K562 (cell line): ENCODE results near the gene KPNA1. TPM values are rescaled to one million over a fixed set of nuclear protein-coding genes. Genes with fewer than 3 reads are reported as not detected.
A peak's percentile ranks its signal among the peaks of the same experiment; 100 is the strongest.

Source experiments
- DNMT1 ChIP-seq: fragments of 450-650 bp; IDR thresholded peaks from 2 replicates; pipeline ENCODE4 v1.6.1; 2016; ENCODE audit warnings: antibody characterized with exemption, mild to moderate bottlenecking
- ETV5 ChIP-seq: sonication (generic); formaldehyde crosslinking; IDR thresholded peaks from 2 replicates; pipeline ENCODE4 v1.4.0; 2020; ENCODE audit warnings: low read depth, mild to moderate bottlenecking, missing genetic modification reagents
- FOXP1 ChIP-seq: sonication (generic); formaldehyde crosslinking; IDR thresholded peaks from 2 replicates; pipeline ENCODE4 v1.8.0; 2022; ENCODE audit warnings: mild to moderate bottlenecking, missing genetic modification reagents
- GTF2F1 ChIP-seq: IDR thresholded peaks from 2 replicates; pipeline ENCODE4 v1.6.1; 2011; ENCODE audit warnings: low read depth, low read length, improper control_type of control experiment
- HDAC3 ChIP-seq: fragments of 450-650 bp; IDR thresholded peaks from 2 replicates; pipeline ENCODE4 v1.6.1; 2018; ENCODE audit warnings: borderline replicate concordance, mild to moderate bottlenecking, moderate library complexity; ENCODE audit not compliant: partially characterized antibody
- MAZ ChIP-seq, 2 experiments: fragments of 450-650 bp in 1 of 2; sonication (generic) in 1 of 2; formaldehyde crosslinking; IDR thresholded peaks in 1 of 2; conservative IDR thresholded peaks in 1 of 2; 2 replicates each; pipeline versions ENCODE4 v1.4.0 to v1.5.0; 2020; ENCODE audit warnings: mild to moderate bottlenecking in 1 of 2, missing genetic modification reagents in 1 of 2
- RB1 ChIP-seq: fragments of 450-650 bp; IDR thresholded peaks from 2 replicates; pipeline ENCODE4 v1.6.1; 2017; ENCODE audit warnings: low read depth, mild to moderate bottlenecking
- SPI1 ChIP-seq: IDR thresholded peaks from 2 replicates; pipeline ENCODE4 v1.6.1; 2011; ENCODE audit warnings: low read depth, low read length, control low read depth, borderline replicate concordance
- STAG1 ChIP-seq: sonication (generic); formaldehyde crosslinking; IDR thresholded peaks from 2 replicates; pipeline ENCODE4 v1.5.0; 2020; ENCODE audit warnings: missing genetic modification reagents, borderline replicate concordance
- TCF7 ChIP-seq: sonication (generic); IDR thresholded peaks from 2 replicates; pipeline ENCODE4 v1.6.1; 2016; ENCODE audit warnings: antibody characterized with exemption, borderline replicate concordance
- ZNF146 ChIP-seq: IDR thresholded peaks from one replicate; pipeline ENCODE4 v1.6.1; 2018; ENCODE audit warnings: missing compliant biosample characterization; ENCODE audit not compliant: unreplicated experiment
- ZNF224 ChIP-seq: sonication (generic); formaldehyde crosslinking; IDR thresholded peaks from 2 replicates; pipeline ENCODE4 v1.8.0; 2022; ENCODE audit warnings: mild to moderate bottlenecking, missing genetic modification reagents
- ZNF24 ChIP-seq: fragments of 450-650 bp; IDR thresholded peaks from 2 replicates; pipeline ENCODE4 v1.6.1; 2016
- ZNF589 ChIP-seq: fragments of 200-800 bp; sonication (Bioruptor generic); IDR thresholded peaks from 2 replicates; pipeline ENCODE4 v1.6.1; 2016; ENCODE audit warnings: low read depth, missing genetic modification characterization, missing compliant biosample characterization
- polyA plus RNA-seq, 8 experiments: library from polyadenylated mRNA; depleted of rRNA in 4 of 8; stranded (reverse) in 5 of 8; unstranded in 3 of 8; fragments of >200 nt; fragmentation: Nextera tagmentation in 2 of 8; fragmentation: Illumina TruSeq in 1 of 8; extraction: Ambion mirVana in 2 of 8; extraction: Trizol in 1 of 8; gene quantifications; 2 replicates each; pipeline versions ENCODE4 v1.2.1 to v1.2.3, GENCODE V29; 2011 to 2014; ENCODE audit warnings: inconsistent platforms in 1 of 8, missing spikeins in 1 of 8
- total RNA-seq, 7 experiments: library from RNA; depleted of rRNA in 6 of 7; stranded (reverse); fragments of >200 nt in 6 of 7; fragmentation: Illumina TruSeq in 2 of 7; extraction: Trizol in 2 of 7; gene quantifications; 2 replicates each; pipeline versions ENCODE4 v1.2.1 to v1.2.3, GENCODE V29; 2011 to 2021; ENCODE audit warnings: low replicate concordance in 1 of 7
- TF ChIP-seq, protein P1 (sequence below): fragments of 250-450 bp; sonication (Bioruptor Pico); IDR thresholded peaks from 2 replicates; pipeline ENCODE4 v1.5.0; 2021
- TF ChIP-seq, protein P2 (sequence below), 2 experiments: fragments of 450-650 bp; IDR thresholded peaks; 2 replicates each; pipeline ENCODE4 v1.6.1; 2016
- TF ChIP-seq, protein P3 (sequence below): fragments of 250-450 bp; sonication (Bioruptor Pico); IDR thresholded peaks from 2 replicates; pipeline ENCODE4 v1.8.0; 2022; ENCODE audit warnings: inconsistent platforms
- TF ChIP-seq, protein P4 (sequence below): sonication (generic); formaldehyde crosslinking; IDR thresholded peaks from 2 replicates; pipeline ENCODE4 v1.8.1; 2023; ENCODE audit warnings: mild to moderate bottlenecking, missing genetic modification reagents
- TF ChIP-seq, protein P5 (sequence below): sonication (generic); formaldehyde crosslinking; IDR thresholded peaks from 2 replicates; pipeline ENCODE4 v1.8.1; 2023; ENCODE audit warnings: mild to moderate bottlenecking, missing genetic modification reagents
- TF ChIP-seq, protein P6 (sequence below): IDR thresholded peaks from 2 replicates; pipeline ENCODE4 v1.6.1; 2012; ENCODE audit warnings: low read depth, low read length, improper control_type of control experiment, borderline replicate concordance

The KPNA1 gene
- total and polyA plus RNA-seq, 9 of the 15 experiments (the other 6 are each of a cell fraction or from before 2014, with no cell fraction given): 9.3 to 53.8 (median 33.5) TPM

DNA sequence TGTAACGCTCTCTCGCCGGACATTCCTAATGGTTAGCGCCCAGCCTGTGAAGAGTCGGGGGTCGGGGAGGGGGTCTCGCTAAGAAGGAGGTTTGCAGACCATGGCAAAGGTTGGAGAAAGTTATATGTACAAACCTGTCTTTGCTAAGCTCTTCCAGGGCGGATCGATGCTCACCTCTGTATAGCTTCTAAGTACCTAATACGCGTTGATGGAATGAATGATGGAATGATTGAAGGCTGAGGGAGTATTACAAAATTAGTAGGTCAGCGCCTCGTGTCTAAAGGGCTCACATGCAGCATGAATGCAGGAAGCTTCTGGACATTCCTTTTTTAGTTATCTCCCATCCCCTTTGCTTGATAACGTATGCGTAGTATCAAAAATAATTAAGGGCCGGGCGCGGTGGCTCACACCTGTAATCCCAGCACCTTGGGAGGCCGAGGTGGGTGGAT lies 305 bp upstream of the KPNA1 start (continued):
- TF ChIP-seq, protein P1, sequence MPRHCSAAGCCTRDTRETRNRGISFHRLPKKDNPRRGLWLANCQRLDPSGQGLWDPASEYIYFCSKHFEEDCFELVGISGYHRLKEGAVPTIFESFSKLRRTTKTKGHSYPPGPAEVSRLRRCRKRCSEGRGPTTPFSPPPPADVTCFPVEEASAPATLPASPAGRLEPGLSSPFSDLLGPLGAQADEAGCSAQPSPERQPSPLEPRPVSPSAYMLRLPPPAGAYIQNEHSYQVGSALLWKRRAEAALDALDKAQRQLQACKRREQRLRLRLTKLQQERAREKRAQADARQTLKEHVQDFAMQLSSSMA (CRISPR knock-in tag): no peak
- TF ChIP-seq DNMT1: no peak
- no peak for TF ChIP-seq SPI1
- TF ChIP-seq, protein P2, sequence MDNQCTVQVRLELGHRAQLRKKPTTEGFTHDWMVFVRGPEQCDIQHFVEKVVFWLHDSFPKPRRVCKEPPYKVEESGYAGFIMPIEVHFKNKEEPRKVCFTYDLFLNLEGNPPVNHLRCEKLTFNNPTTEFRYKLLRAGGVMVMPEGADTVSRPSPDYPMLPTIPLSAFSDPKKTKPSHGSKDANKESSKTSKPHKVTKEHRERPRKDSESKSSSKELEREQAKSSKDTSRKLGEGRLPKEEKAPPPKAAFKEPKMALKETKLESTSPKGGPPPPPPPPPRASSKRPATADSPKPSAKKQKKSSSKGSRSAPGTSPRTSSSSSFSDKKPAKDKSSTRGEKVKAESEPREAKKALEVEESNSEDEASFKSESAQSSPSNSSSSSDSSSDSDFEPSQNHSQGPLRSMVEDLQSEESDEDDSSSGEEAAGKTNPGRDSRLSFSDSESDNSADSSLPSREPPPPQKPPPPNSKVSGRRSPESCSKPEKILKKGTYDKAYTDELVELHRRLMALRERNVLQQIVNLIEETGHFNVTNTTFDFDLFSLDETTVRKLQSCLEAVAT (IDR thresholded peaks at IDR 0.05): peak in 1 of 2 experiments; percentile 49; a peak in 1 of 4 replicates
- TF ChIP-seq TCF7: no peak
- TF ChIP-seq, protein P3, sequence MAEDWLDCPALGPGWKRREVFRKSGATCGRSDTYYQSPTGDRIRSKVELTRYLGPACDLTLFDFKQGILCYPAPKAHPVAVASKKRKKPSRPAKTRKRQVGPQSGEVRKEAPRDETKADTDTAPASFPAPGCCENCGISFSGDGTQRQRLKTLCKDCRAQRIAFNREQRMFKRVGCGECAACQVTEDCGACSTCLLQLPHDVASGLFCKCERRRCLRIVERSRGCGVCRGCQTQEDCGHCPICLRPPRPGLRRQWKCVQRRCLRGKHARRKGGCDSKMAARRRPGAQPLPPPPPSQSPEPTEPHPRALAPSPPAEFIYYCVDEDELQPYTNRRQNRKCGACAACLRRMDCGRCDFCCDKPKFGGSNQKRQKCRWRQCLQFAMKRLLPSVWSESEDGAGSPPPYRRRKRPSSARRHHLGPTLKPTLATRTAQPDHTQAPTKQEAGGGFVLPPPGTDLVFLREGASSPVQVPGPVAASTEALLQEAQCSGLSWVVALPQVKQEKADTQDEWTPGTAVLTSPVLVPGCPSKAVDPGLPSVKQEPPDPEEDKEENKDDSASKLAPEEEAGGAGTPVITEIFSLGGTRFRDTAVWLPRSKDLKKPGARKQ: peak; percentile 54; the same call in 1 of the 2 replicates
- no peak for TF ChIP-seq FOXP1 (CRISPR knock-in tag)
- TF ChIP-seq ZNF24: peak; percentile 67
- no peak for TF ChIP-seq HDAC3
- TF ChIP-seq MAZ (CRISPR knock-in tag; conservative IDR thresholded peaks at IDR 0.05 in 1 of 2, IDR thresholded peaks at IDR 0.05 in 1 of 2): no peak
- TF ChIP-seq, protein P4, sequence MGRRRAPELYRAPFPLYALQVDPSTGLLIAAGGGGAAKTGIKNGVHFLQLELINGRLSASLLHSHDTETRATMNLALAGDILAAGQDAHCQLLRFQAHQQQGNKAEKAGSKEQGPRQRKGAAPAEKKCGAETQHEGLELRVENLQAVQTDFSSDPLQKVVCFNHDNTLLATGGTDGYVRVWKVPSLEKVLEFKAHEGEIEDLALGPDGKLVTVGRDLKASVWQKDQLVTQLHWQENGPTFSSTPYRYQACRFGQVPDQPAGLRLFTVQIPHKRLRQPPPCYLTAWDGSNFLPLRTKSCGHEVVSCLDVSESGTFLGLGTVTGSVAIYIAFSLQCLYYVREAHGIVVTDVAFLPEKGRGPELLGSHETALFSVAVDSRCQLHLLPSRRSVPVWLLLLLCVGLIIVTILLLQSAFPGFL (CRISPR knock-in tag): no peak
- no peak for TF ChIP-seq ETV5
- no peak for TF ChIP-seq ZNF224 (CRISPR knock-in tag)
- TF ChIP-seq, protein P5, sequence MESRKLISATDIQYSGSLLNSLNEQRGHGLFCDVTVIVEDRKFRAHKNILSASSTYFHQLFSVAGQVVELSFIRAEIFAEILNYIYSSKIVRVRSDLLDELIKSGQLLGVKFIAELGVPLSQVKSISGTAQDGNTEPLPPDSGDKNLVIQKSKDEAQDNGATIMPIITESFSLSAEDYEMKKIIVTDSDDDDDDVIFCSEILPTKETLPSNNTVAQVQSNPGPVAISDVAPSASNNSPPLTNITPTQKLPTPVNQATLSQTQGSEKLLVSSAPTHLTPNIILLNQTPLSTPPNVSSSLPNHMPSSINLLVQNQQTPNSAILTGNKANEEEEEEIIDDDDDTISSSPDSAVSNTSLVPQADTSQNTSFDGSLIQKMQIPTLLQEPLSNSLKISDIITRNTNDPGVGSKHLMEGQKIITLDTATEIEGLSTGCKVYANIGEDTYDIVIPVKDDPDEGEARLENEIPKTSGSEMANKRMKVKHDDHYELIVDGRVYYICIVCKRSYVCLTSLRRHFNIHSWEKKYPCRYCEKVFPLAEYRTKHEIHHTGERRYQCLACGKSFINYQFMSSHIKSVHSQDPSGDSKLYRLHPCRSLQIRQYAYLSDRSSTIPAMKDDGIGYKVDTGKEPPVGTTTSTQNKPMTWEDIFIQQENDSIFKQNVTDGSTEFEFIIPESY: no peak
- TF ChIP-seq RB1: no peak
- TF ChIP-seq, protein P6, sequence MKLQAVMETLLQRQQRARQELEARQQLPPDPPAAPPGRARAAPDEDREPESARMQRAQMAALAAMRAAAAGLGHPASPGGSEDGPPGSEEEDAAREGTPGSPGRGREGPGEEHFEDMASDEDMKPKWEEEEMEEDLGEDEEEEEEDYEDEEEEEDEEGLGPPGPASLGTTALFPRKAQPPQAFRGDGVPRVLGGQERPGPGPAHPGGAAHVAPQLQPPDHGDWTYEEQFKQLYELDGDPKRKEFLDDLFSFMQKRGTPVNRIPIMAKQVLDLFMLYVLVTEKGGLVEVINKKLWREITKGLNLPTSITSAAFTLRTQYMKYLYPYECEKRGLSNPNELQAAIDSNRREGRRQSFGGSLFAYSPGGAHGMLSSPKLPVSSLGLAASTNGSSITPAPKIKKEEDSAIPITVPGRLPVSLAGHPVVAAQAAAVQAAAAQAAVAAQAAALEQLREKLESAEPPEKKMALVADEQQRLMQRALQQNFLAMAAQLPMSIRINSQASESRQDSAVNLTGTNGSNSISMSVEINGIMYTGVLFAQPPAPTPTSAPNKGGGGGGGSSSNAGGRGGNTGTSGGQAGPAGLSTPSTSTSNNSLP: no peak
- no peak for TF ChIP-seq ZNF589
- TF ChIP-seq ZNF146 (CRISPR knock-in tag): no peak
- TF ChIP-seq STAG1 (CRISPR knock-in tag): no peak
- no peak for TF ChIP-seq GTF2F1
